Limb (tissue), 2 donors: ENCODE measurements around the gene SUGCT.
A peak's percentile ranks its signal among the peaks of the same experiment; 100 is the strongest.

ENCODE experiments used
- DNase-seq, 2 donors: peaks; one replicate each; pipeline ENCODE4 v3.0.0-alpha.2; 2016; ENCODE audit errors: extremely low spot score in 2 of 2

The SUGCT gene

GRCh38 chr7:40714363-40715052 is 579.7 kb downstream of the SUGCT start:
- peak in 1 of 2 donors; percentile 39 for DNase-seq

GRCh38 chr7:40715053-40715430 is 580.2 kb downstream of the SUGCT start:
- DNase-seq = no peak

GRCh38 chr7:40716052-40716451 is 581.2 kb downstream of the SUGCT start:
- DNase-seq = no peak

GRCh38 chr7:40717242-40717641 is 582.4 kb downstream of the SUGCT start:
- peak in 1 of 2 donors; percentile 53 for DNase-seq

GRCh38 chr7:40720416-40720815 is 585.6 kb downstream of the SUGCT start:
- no peak for DNase-seq

GRCh38 chr7:40721342-40721949 is 586.6 kb downstream of the SUGCT start:
- no peak for DNase-seq

- no peak for DNase-seq
Observed at GRCh38 chr7:40722242-40722641, 587.4 kb downstream of the SUGCT start.

- no peak for DNase-seq
Observed at GRCh38 chr7:40723829-40724228, 589.0 kb downstream of the SUGCT start.

- DNase-seq = no peak
Observed at GRCh38 chr7:40726559-40726958, 591.8 kb downstream of the SUGCT start.

- no peak for DNase-seq
Observed at GRCh38 chr7:40733114-40733513, 598.3 kb downstream of the SUGCT start.

GRCh38 chr7:40733578-40733977 is 598.8 kb downstream of the SUGCT start:
- no peak for DNase-seq

- no peak for DNase-seq
Observed at GRCh38 chr7:40739257-40739656, 604.5 kb downstream of the SUGCT start.

- DNase-seq = no peak
Observed at GRCh38 chr7:40742270-40742669, 607.5 kb downstream of the SUGCT start.

- no peak for DNase-seq
Observed at GRCh38 chr7:40746841-40747556, 612.2 kb downstream of the SUGCT start.

- no peak for DNase-seq
Observed at GRCh38 chr7:40747856-40748255, 613.1 kb downstream of the SUGCT start.

- DNase-seq = no peak
Observed at GRCh38 chr7:40749877-40750276, 615.1 kb downstream of the SUGCT start.

- no peak for DNase-seq
Observed at GRCh38 chr7:40753455-40753854, 618.6 kb downstream of the SUGCT start.

GRCh38 chr7:40755438-40755837 is 620.6 kb downstream of the SUGCT start:
- no peak for DNase-seq

- no peak for DNase-seq
Observed at GRCh38 chr7:40757109-40757508, 622.3 kb downstream of the SUGCT start.

GRCh38 chr7:40758590-40758989 is 623.8 kb downstream of the SUGCT start:
- no peak for DNase-seq

- no peak for DNase-seq
Observed at GRCh38 chr7:40760293-40760964, 625.6 kb downstream of the SUGCT start.

GRCh38 chr7:40760987-40761386 is 626.2 kb downstream of the SUGCT start:
- DNase-seq = no peak
